Measurements from ENCODE around the gene MCMBP. TPM values are rescaled to one million over a fixed set of nuclear protein-coding genes. Genes with fewer than 3 reads are reported as not detected.
A peak's percentile ranks its signal among the peaks of the same experiment; 100 is the strongest.

The MCMBP gene
- total RNA-seq (61.9 and 62.5 TPM in 2 replicates), polyA plus RNA-seq (41.8 and 44.8 TPM in 2 replicates), polyA minus RNA-seq (54.7 and 55.7 TPM in 2 replicates), Bru-seq, nascent RNA (percentile 93 among the genes with signal in this experiment), BruChase-seq, experiment 1, labeled RNA remaining after a 6-hour chase (percentile 88 among the genes with signal in this experiment), BruChase-seq, experiment 2, labeled RNA remaining after a 2-hour chase (percentile 85 among the genes with signal in this experiment)
- 54.3 and 58.8 TPM in 2 replicates for polyA plus RNA-seq (2011; cell fraction: cytosol; rRNA removed)
- polyA plus RNA-seq (2011; cell fraction: nucleus; rRNA removed), result 39.2 and 48.3 TPM in 2 replicates
- polyA plus RNA-seq (2012), result 56.9 and 73.0 TPM in 2 replicates
- 59.5 TPM for polyA minus RNA-seq (2011; cell fraction: cytosol; rRNA and poly(A)+ RNA removed)
- 22.3 and 36.1 TPM in 2 replicates for polyA minus RNA-seq (2011; cell fraction: nucleus; rRNA and poly(A)+ RNA removed)
- long read RNA-seq, full-length matches to known transcripts, result 160 of 241 reads
- long read RNA-seq, partial matches to known transcripts, result 50 of 241 reads
- long read RNA-seq, other reads (novel, unspliced or antisense), result 31 of 241 reads

DNA sequence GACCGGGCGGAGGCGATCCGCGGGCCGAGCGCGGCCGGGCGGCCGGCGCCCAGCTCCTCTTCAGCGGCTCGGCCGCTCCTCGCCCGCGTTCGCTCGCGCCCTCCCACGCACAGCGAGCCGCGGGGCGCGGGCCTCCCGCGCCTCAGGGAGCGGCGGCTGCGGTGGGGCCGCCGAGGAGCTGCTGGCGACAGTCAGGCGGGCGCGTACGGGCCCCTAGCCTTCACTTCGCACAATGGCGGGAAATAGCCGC lies at the start of gene MCMBP:
TSS of gene MCMBP (minus strand) at position 234 of the 250 bp plus-strand sequence. CDS start 259 bp downstream, outside the sequence.
- TF ChIP-seq EZH2 (IDR thresholded peaks at IDR 0.05; ENCODE audit: borderline replicate concordance, low read depth, low read length, severe bottlenecking), result no peak
- TF ChIP-seq POLR2A (IDR thresholded peaks at IDR 0.05; ENCODE audit: low read depth, low read length), result peak; percentile 59
- TF ChIP-seq, protein P1, sequence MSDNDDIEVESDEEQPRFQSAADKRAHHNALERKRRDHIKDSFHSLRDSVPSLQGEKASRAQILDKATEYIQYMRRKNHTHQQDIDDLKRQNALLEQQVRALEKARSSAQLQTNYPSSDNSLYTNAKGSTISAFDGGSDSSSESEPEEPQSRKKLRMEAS (IDR thresholded peaks at IDR 0.05; ENCODE audit: insufficient read depth, insufficient read length), result no peak
- no peak for TF ChIP-seq MYC (IDR thresholded peaks at IDR 0.05; ENCODE audit: low read depth, low read length)
- TF ChIP-seq FOS (IDR thresholded peaks at IDR 0.05; ENCODE audit: borderline replicate concordance, insufficient read depth, low read length), result no peak
- no peak for TF ChIP-seq JUN (IDR thresholded peaks at IDR 0.05; ENCODE audit: borderline replicate concordance, insufficient read depth, insufficient read length, low read depth)
- TF ChIP-seq CTCF (IDR thresholded peaks at IDR 0.05; ENCODE audit: extremely low read depth in 1 of 2, insufficient read depth in 1 of 2, low read depth in 1 of 2, low read length in 2 of 2), result no peak
- H2AFZ ChIP-seq (ENCODE audit: low read depth, low read length), result peak within 1 kb of the TSS; percentile 87
- peak within 1 kb of the TSS; percentile 93 to 96 (median 96) for H3K4me3 ChIP-seq (replicated peaks in 1 of 3; ENCODE audit: insufficient read depth in 1 of 3, low read depth in 1 of 3, low read length in 3 of 3)
- peaks cover 18% of the 10 kb centered on the region for H3K4me1 ChIP-seq (ENCODE audit: control insufficient read depth, extremely low read depth, insufficient read depth, low read length)
- H3K27me3 ChIP-seq (ENCODE audit: control insufficient read depth in 2 of 2, insufficient read depth in 2 of 2, low read length in 2 of 2), result no peaks in the 10 kb centered on the region
- H3K4me2 ChIP-seq (ENCODE audit: insufficient read depth, low read length), result peak within 1 kb of the TSS; percentile 94
- dilution Hi-C loops (cut with MboI; ENCODE audit: extremely low pct_ligation_motif_present, low sequenced_read_pairs) (no loop called here), intact Hi-C loops (cut with micrococcal nuclease) (loop anchor here (5.0 kb wide), 1 partner anchor 790 kb away; the partner anchor contains the start of gene EIF3A)
- H3K79me2 ChIP-seq (ENCODE audit: control insufficient read depth, insufficient read depth, low read length), result peaks cover 47% of the 10 kb centered on the region
- no peaks in the 10 kb centered on the region for H3K9me3 ChIP-seq (replicated peaks; ENCODE audit: control insufficient read depth, insufficient read depth, low read length)
- H3K9ac ChIP-seq (replicated peaks; ENCODE audit: extremely low read depth, insufficient read depth, low read length), result peak within 1 kb of the TSS; percentile 84
- no peak for DNase-seq (ENCODE audit: low read depth, low spot score)
- no TSS peak for BruUV-seq (replicated peaks)
- ChIA-PET POLR2A (interaction anchor here (0.8 to 2.0 kb wide), 6 partner anchors 10 to 768 kb away, joined by 3 to 5 read pairs (median 4); partner anchors contain the start of genes BAG3, DENND10, SEC23IP and TIAL1), CTCF (interaction anchor here (0.8 to 3.3 kb wide), 12 partner anchors 11 to 782 kb away, joined by 3 to 41 read pairs (median 4); partner anchors contain the start of genes INPP5F, SEC23IP and TIAL1)
- peak within 1 kb of the TSS; percentile 81 for H3K27ac ChIP-seq (ENCODE audit: insufficient read depth, low read depth, low read length)
- peaks cover 10% of the 10 kb centered on the region for H4K20me1 ChIP-seq (replicated peaks; ENCODE audit: control insufficient read depth, extremely low read depth, insufficient read depth, low read length)
- FAIRE-seq, result no peak
- H3K36me3 ChIP-seq (ENCODE audit: control insufficient read depth in 2 of 2, extremely low read depth in 1 of 2, insufficient read depth in 2 of 2, low read length in 2 of 2), result no peaks in the 10 kb centered on the region
- H3K9me1 ChIP-seq (replicated peaks; ENCODE audit: control insufficient read depth, extremely low read depth, insufficient read depth, low read length), result no peaks in the 10 kb centered on the region

Measured in endothelial cell of umbilical vein (primary cell).